ENCODE results near the gene MYRIP. TPM values are rescaled to one million over a fixed set of nuclear protein-coding genes. Genes with fewer than 3 reads are reported as not detected.

The MYRIP gene
- total RNA-seq, 1 experiment from 2014 or later, result 0.59 TPM

GRCh38 chr3:40248591-40248990 is 439.2 kb downstream of the MYRIP start:
- intact Hi-C loops (cut with micrococcal nuclease; ENCODE audit: unreplicated experiment), result no loop called here
- DNase-seq, result no peak
- Histone ChIP-seq H3K27me3 (replicated peaks; ENCODE audit: control insufficient read depth, insufficient read depth, low read length) (no peaks in the 10 kb centered on the region), H3K4me1 (no peaks in the 10 kb centered on the region), H3K4me3 (ENCODE audit: low read depth, low read length) (no peak overlapping the region), H3K36me3 (ENCODE audit: control insufficient read depth, insufficient read depth, low read length) (no peaks in the 10 kb centered on the region), H3K9me3 (no peaks in the 10 kb centered on the region)
- TF ChIP-seq CTCF (IDR thresholded peaks at IDR 0.05; ENCODE audit: insufficient read depth in 1 of 2, low read depth in 1 of 2, low read length in 1 of 2, severe bottlenecking in 1 of 2, unreplicated experiment in 1 of 2), result no peak
- Mint-ChIP-seq H3K36me3 (ENCODE audit: insufficient read depth, unreplicated experiment) (no peaks in the 10 kb centered on the region), H3K27ac (ENCODE audit: unreplicated experiment) (no peak overlapping the region), H3K4me1 (ENCODE audit: low read depth, unreplicated experiment) (peaks cover 7% of the 10 kb centered on the region), H3K9me3 (ENCODE audit: unreplicated experiment) (no peaks in the 10 kb centered on the region), H3K4me3 (ENCODE audit: unreplicated experiment) (no peak overlapping the region), H3K27me3 (ENCODE audit: insufficient read depth, unreplicated experiment) (peaks cover 2% of the 10 kb centered on the region)
- BruUV-seq (replicated peaks), result no TSS peak
- ChIA-PET POLR2A (interaction anchor here (0.6 kb wide), 1 partner anchor 65 kb away, joined by 3 read pairs; no protein-coding TSS in a partner anchor), CTCF (no interaction called here)

GRCh38 chr3:40249168-40249567 is 439.8 kb downstream of the MYRIP start:
- intact Hi-C loops (cut with micrococcal nuclease; ENCODE audit: unreplicated experiment), result no loop called here
- DNase-seq, result no peak
- no TSS peak for BruUV-seq (replicated peaks)
- ChIA-PET POLR2A (no interaction called here), CTCF (no interaction called here)
- H3K36me3 ChIP-seq (ENCODE audit: control insufficient read depth, insufficient read depth, low read length), result no peaks in the 10 kb centered on the region
- Mint-ChIP-seq H3K4me3 (ENCODE audit: unreplicated experiment) (no peak overlapping the region), H3K27ac (ENCODE audit: unreplicated experiment) (no peak overlapping the region), H3K27me3 (ENCODE audit: insufficient read depth, unreplicated experiment) (no peaks in the 10 kb centered on the region), H3K4me1 (ENCODE audit: low read depth, unreplicated experiment) (peaks cover 10% of the 10 kb centered on the region), H3K9me3 (ENCODE audit: unreplicated experiment) (no peaks in the 10 kb centered on the region), H3K36me3 (ENCODE audit: insufficient read depth, unreplicated experiment) (no peaks in the 10 kb centered on the region)
- TF ChIP-seq CTCF (IDR thresholded peaks at IDR 0.05; ENCODE audit: insufficient read depth in 1 of 2, low read depth in 1 of 2, low read length in 1 of 2, severe bottlenecking in 1 of 2, unreplicated experiment in 1 of 2), result no peak
- no peaks in the 10 kb centered on the region for H3K4me1 ChIP-seq
- no peak overlapping the region for H3K4me3 ChIP-seq (ENCODE audit: low read depth, low read length)
- H3K27me3 ChIP-seq (replicated peaks; ENCODE audit: control insufficient read depth, insufficient read depth, low read length), result no peaks in the 10 kb centered on the region
- no peaks in the 10 kb centered on the region for H3K9me3 ChIP-seq

GRCh38 chr3:40254491-40254890 is 445.1 kb downstream of the MYRIP start:
- no peaks in the 10 kb centered on the region for H3K9me3 ChIP-seq
- DNase-seq, result no peak
- H3K36me3 Mint-ChIP-seq (ENCODE audit: insufficient read depth, unreplicated experiment), result no peaks in the 10 kb centered on the region
- no peaks in the 10 kb centered on the region for H3K9me3 Mint-ChIP-seq (ENCODE audit: unreplicated experiment)
- intact Hi-C loops (cut with micrococcal nuclease; ENCODE audit: unreplicated experiment), result no loop called here
- ChIA-PET POLR2A (no interaction called here), CTCF (no interaction called here)
- H3K4me3 Mint-ChIP-seq (ENCODE audit: unreplicated experiment), result no peak overlapping the region
- H3K4me3 ChIP-seq (ENCODE audit: low read depth, low read length), result no peak overlapping the region
- H3K27me3 Mint-ChIP-seq (ENCODE audit: insufficient read depth, unreplicated experiment), result no peaks in the 10 kb centered on the region
- TF ChIP-seq CTCF (IDR thresholded peaks at IDR 0.05; ENCODE audit: insufficient read depth in 1 of 2, low read depth in 1 of 2, low read length in 1 of 2, severe bottlenecking in 1 of 2, unreplicated experiment in 1 of 2), result no peak
- no peaks in the 10 kb centered on the region for H3K36me3 ChIP-seq (ENCODE audit: control insufficient read depth, insufficient read depth, low read length)
- H3K4me1 Mint-ChIP-seq (ENCODE audit: low read depth, unreplicated experiment), result peaks cover 13% of the 10 kb centered on the region
- H3K27ac Mint-ChIP-seq (ENCODE audit: unreplicated experiment), result no peak overlapping the region
- BruUV-seq (replicated peaks), result no TSS peak
- no peaks in the 10 kb centered on the region for H3K4me1 ChIP-seq
- H3K27me3 ChIP-seq (replicated peaks; ENCODE audit: control insufficient read depth, insufficient read depth, low read length), result no peaks in the 10 kb centered on the region
